K562 (cell line): ENCODE data around the gene SCAPER. TPM values are rescaled to one million over a fixed set of nuclear protein-coding genes. Genes with fewer than 3 reads are reported as not detected.

Experiments used
- CEBPG ChIP-seq, 3 experiments: fragments of 200-800 bp in 1 of 3; sonication (Bioruptor generic) in 1 of 3; sonication (generic) in 1 of 3; formaldehyde crosslinking in 1 of 3; IDR thresholded peaks in 2 of 3; conservative IDR thresholded peaks in 1 of 3; 2 replicates each; pipeline versions ENCODE4 v1.6.1 to v1.8.0; 2016 to 2022; ENCODE audit warnings: missing compliant biosample characterization in 2 of 3, missing genetic modification characterization in 2 of 3, mild to moderate bottlenecking in 1 of 3, missing genetic modification reagents in 1 of 3
- LCOR ChIP-seq: sonication (generic); formaldehyde crosslinking; IDR thresholded peaks from 2 replicates; pipeline ENCODE4 v1.8.0; 2022; ENCODE audit warnings: mild to moderate bottlenecking, missing genetic modification reagents
- MECOM ChIP-seq: fragments of 250-450 bp; sonication (Bioruptor Pico); IDR thresholded peaks from 2 replicates; pipeline ENCODE4 v1.8.0; 2022; ENCODE audit warnings: inconsistent platforms
- MXI1 ChIP-seq: IDR thresholded peaks from 2 replicates; pipeline ENCODE4 v1.6.1; 2011; ENCODE audit warnings: low read depth, mild to moderate bottlenecking, improper control_type of control experiment, low read length
- NR2C1 ChIP-seq, 2 experiments: fragments of 450-650 bp; IDR thresholded peaks; 2 replicates each; pipeline ENCODE4 v1.6.1; 2017; ENCODE audit warnings: mild to moderate bottlenecking in 2 of 2, antibody characterized with exemption in 1 of 2, inconsistent platforms in 1 of 2, missing compliant biosample characterization in 1 of 2, missing genetic modification characterization in 1 of 2
- POLR2H ChIP-seq: IDR thresholded peaks from 2 replicates; pipeline ENCODE4 v1.6.1; 2016; ENCODE audit warnings: missing genetic modification characterization, low read depth, mild to moderate bottlenecking, control low read depth, missing compliant biosample characterization, moderate library complexity
- RUNX1 ChIP-seq: sonication (generic); IDR thresholded peaks from 2 replicates; pipeline ENCODE4 v1.6.1; 2016; ENCODE audit warnings: antibody characterized with exemption, low read depth
- STAT5A ChIP-seq: IDR thresholded peaks from 2 replicates; pipeline ENCODE4 v1.6.1; 2012; ENCODE audit warnings: low read length, inconsistent platforms, borderline replicate concordance
- ZBTB7A ChIP-seq: IDR thresholded peaks from 2 replicates; pipeline ENCODE4 v1.6.1; 2011; ENCODE audit warnings: low read depth, mild to moderate bottlenecking, low read length, moderate library complexity, borderline replicate concordance; ENCODE audit not compliant: control insufficient read depth
- ZC3H4 ChIP-seq: sonication (generic); formaldehyde crosslinking; IDR thresholded peaks from 2 replicates; pipeline ENCODE4 v1.9.0; 2021; ENCODE audit warnings: missing genetic modification reagents, borderline replicate concordance
- ZNF165 ChIP-seq: fragments of 250-450 bp; sonication (Bioruptor Pico); IDR thresholded peaks from 2 replicates; pipeline ENCODE4 v1.4.0; 2020; ENCODE audit warnings: borderline replicate concordance
- ZNF57 ChIP-seq: fragments of 450-650 bp; formaldehyde crosslinking; IDR thresholded peaks from 2 replicates; pipeline ENCODE4 v1.4.0; 2020; ENCODE audit warnings: mild to moderate bottlenecking, moderate library complexity
- ZNF77 ChIP-seq: fragments of 250-450 bp; sonication (Bioruptor Pico); IDR thresholded peaks from 2 replicates; pipeline ENCODE4 v1.5.0; 2020
- polyA plus RNA-seq, 8 experiments: library from polyadenylated mRNA; depleted of rRNA in 4 of 8; stranded (reverse) in 5 of 8; unstranded in 3 of 8; fragments of >200 nt; fragmentation: Nextera tagmentation in 2 of 8; fragmentation: Illumina TruSeq in 1 of 8; extraction: Ambion mirVana in 2 of 8; extraction: Trizol in 1 of 8; gene quantifications; 2 replicates each; pipeline versions ENCODE4 v1.2.1 to v1.2.3, GENCODE V29; 2011 to 2014; ENCODE audit warnings: inconsistent platforms in 1 of 8, missing spikeins in 1 of 8
- total RNA-seq, 7 experiments: library from RNA; depleted of rRNA in 6 of 7; stranded (reverse); fragments of >200 nt in 6 of 7; fragmentation: Illumina TruSeq in 2 of 7; extraction: Trizol in 2 of 7; gene quantifications; 2 replicates each; pipeline versions ENCODE4 v1.2.1 to v1.2.3, GENCODE V29; 2011 to 2021; ENCODE audit warnings: low replicate concordance in 1 of 7
- TF ChIP-seq, protein P1 (sequence below): IDR thresholded peaks from 2 replicates; pipeline ENCODE4 v1.6.1; 2016; ENCODE audit warnings: missing genetic modification characterization, missing compliant biosample characterization
- TF ChIP-seq, protein P2 (sequence below): fragments of 450-650 bp; formaldehyde crosslinking; IDR thresholded peaks from 2 replicates; pipeline ENCODE4 v1.4.0; 2020; ENCODE audit warnings: mild to moderate bottlenecking, mixed read lengths
- TF ChIP-seq, protein P3 (sequence below): IDR thresholded peaks from 2 replicates; pipeline ENCODE4 v1.6.1; 2014; ENCODE audit warnings: antibody characterized with exemption

Gene SCAPER
- total and polyA plus RNA-seq, 9 of the 15 experiments (the other 6 are each of a cell fraction or from before 2014, with no cell fraction given), result 1.3 to 5.7 (median 3.2) TPM

DNA sequence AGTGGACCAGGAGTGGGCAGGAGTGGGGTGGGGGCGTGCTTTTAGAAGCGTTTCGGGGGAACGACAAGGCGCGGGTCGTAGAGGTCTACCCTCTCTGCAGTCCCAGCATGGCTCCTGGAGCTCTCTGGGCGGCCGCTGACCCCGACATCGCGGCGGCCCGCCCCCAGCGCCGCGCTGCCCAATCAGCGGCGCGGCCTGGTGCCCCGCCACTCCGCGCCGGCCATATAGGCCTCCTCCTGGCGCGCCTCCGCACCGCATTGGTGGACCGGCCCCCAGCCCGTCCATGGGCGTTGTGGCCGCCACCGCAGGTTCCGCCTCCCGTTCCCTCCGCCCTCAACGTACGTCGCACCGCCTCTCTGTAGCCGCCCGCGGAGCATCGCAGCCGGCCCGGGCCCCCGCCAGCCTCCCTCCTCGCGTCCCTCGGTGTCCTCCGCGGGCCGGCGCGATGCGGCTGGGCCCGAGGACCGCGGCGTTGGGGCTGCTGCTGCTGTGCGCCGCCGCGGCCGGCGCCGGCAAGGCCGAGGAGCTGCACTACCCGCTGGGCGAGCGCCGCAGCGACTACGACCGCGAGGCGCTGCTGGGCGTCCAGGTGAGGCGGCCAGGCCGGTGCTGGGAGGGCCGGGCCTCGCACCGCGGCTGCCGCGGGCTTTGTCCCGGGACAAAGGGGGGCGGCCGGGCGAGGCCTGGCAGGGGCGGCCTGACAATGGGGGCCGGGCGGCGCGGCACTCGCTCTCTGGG is 26.4 kb upstream of the SCAPER start, which contains the start of gene RCN2 (continued):
- TF ChIP-seq MXI1 (no peak), ZC3H4 (no peak), MECOM (no peak), RUNX1 (no peak), ZBTB7A (peak; percentile 37; the same call in 1 of the 2 replicates), ZNF77 (no peak), CEBPG (CRISPR knock-in tag; IDR thresholded peaks at IDR 0.05) (no peak), CEBPG (tag; conservative IDR thresholded peaks at IDR 0.05 in 1 of 2, IDR thresholded peaks at IDR 0.05 in 1 of 2) (no peak), STAT5A (no peak), ZNF57 (CRISPR knock-in tag) (no peak), ZNF165 (CRISPR knock-in tag) (no peak), POLR2H (tag) (peak; percentile 94), NR2C1 (IDR thresholded peaks at IDR 0.05) (0 out of 2 replicates have a peak, but pooled peaks have one; percentile 30), NR2C1 (tag; IDR thresholded peaks at IDR 0.05) (no peak), LCOR (CRISPR knock-in tag) (no peak)
- TF ChIP-seq, protein P1, sequence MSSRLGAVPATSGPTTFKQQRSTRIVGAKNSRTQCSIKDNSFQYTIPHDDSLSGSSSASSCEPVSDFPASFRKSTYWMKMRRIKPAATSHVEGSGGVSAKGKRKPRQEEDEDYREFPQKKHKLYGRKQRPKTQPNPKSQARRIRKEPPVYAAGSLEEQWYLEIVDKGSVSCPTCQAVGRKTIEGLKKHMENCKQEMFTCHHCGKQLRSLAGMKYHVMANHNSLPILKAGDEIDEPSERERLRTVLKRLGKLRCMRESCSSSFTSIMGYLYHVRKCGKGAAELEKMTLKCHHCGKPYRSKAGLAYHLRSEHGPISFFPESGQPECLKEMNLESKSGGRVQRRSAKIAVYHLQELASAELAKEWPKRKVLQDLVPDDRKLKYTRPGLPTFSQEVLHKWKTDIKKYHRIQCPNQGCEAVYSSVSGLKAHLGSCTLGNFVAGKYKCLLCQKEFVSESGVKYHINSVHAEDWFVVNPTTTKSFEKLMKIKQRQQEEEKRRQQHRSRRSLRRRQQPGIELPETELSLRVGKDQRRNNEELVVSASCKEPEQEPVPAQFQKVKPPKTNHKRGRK (tag), result no peak
- TF ChIP-seq, protein P2, sequence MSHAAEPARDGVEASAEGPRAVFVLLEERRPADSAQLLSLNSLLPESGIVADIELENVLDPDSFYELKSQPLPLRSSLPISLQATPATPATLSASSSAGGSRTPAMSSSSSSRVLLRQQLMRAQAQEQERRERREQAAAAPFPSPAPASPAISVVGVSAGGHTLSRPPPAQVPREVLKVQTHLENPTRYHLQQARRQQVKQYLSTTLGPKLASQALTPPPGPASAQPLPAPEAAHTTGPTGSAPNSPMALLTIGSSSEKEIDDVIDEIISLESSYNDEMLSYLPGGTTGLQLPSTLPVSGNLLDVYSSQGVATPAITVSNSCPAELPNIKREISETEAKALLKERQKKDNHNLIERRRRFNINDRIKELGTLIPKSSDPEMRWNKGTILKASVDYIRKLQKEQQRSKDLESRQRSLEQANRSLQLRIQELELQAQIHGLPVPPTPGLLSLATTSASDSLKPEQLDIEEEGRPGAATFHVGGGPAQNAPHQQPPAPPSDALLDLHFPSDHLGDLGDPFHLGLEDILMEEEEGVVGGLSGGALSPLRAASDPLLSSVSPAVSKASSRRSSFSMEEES (CRISPR knock-in tag), result no peak
- TF ChIP-seq, protein P3, sequence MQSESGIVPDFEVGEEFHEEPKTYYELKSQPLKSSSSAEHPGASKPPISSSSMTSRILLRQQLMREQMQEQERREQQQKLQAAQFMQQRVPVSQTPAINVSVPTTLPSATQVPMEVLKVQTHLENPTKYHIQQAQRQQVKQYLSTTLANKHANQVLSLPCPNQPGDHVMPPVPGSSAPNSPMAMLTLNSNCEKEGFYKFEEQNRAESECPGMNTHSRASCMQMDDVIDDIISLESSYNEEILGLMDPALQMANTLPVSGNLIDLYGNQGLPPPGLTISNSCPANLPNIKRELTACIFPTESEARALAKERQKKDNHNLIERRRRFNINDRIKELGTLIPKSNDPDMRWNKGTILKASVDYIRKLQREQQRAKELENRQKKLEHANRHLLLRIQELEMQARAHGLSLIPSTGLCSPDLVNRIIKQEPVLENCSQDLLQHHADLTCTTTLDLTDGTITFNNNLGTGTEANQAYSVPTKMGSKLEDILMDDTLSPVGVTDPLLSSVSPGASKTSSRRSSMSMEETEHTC, result no peak
